GM21528 (cell line): Measurements from ENCODE around the gene DZANK1.
"Not testable (repeated sequence)": the region's sequence is repeated elsewhere in the genome, so short reads cannot be mapped to it uniquely, and the experiment has no call there.

Source experiments
- ATAC-seq: cut with Tn5 transposase; IDR thresholded peaks from one replicate; pipeline ENCODE4 v1.9.1; 2021; ENCODE audit warnings: mild to moderate bottlenecking, moderate library complexity; ENCODE audit not compliant: unreplicated experiment, low FRiP score

DZANK1 gene

DNA sequence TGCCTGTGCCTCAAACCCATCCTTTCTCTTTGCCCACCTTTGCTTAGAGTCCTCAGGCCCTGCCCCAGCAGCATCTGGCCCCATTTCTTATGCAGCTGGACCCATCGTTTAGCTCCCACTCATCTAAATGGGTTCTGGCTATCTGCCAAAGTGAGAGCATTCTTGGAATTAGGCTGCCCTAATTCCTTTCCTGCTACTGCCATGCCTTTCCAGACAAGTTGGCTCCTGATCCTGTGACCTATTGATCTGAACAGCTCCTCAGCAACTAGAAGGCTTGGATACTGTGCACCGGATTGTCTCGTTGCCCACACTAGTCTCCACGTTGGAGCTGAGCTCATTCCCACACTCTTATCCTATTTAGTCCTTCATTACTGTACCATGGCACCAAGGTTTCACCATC lies 22.9 kb downstream of the DZANK1 start:
- ATAC-seq: no peak

DNA sequence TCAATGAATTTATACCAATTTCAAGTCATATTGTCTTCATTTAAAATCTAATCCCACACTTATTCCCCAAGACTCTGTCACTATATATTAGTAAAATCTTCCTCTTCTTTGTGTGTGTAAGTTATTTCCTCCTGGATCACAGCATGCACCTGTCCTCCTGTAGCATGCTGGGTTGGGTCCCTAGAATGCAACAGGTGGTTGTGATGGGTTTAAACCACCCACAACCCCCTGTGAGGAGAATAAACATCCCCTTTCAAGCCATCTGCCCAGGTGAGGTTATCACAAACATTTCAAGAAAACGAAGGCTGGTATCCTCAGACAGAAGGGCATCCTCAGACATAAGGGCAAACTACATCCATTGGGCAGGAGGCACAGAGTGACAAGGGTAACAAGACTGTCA lies 26.4 kb downstream of the DZANK1 start:
- ATAC-seq: no peak

DNA sequence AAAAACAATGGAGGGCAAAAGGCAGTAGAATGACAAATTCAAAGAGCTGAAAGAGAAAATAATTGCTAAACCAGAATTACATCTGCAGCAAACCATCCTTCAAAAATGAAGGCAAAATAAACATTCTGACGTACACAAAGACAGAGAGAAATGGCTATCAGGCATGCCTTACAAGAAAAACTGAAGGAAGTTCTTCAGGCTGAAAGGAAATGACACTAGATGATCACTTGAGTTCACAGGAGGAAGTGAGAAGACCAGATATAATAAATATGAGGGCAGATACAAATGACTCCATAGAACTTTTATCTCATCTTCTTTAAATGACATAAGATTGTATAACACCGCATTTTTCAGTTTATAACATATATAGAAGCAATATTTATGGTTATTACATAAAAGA lies 30.0 kb downstream of the DZANK1 start:
- ATAC-seq: no peak

DNA sequence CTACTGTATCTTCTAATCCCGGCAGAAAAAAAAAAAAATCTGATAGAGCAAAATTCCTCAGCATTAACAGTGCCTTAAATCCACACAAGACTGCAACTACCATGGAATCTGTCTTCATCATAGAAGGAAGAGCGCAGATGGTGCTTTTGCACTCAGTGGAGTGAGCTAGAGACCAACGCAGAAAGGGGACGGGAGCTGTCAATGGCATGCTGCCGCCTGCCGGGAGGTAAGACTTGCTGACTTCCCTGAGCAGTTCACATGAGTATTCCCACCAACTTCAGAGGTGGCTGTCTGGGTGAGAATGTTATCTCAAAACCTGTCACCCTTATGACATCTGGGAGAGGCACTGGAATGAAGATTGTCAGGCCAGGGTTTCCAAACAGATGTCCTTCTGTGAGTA lies 35.6 kb downstream of the DZANK1 start:
- ATAC-seq: no peak

DNA sequence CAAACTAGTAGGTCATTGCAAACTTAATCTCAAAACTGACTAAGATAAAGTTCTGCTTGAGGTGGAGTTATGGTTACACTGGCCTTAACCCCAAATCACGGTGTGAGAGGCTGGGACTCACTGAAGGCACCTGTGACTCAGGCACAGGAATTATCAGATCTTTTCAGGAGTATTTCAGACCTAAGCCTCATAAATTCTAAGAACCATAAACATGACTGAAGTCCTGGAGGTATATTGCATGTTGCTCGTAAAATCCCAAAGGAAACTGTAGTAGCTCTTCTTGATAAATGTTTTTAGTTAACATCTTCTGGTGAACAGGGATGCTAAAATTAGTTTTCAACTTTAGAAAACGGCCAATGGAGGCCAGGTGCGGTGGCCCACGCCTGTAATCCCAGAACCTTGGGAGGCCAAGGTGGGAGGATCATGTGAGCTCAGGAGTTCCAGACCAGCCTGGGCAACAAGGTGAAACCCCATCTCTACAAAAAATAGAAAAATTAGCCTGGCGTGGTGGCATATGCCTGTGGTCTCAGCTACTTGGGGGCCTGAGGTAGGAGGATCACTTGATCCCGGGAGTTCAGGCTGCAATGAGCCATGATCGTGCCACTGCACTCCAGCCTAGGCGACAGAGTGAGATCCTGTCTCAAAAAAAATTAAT lies 36.5 kb downstream of the DZANK1 start:
- ATAC-seq: no peak

DNA sequence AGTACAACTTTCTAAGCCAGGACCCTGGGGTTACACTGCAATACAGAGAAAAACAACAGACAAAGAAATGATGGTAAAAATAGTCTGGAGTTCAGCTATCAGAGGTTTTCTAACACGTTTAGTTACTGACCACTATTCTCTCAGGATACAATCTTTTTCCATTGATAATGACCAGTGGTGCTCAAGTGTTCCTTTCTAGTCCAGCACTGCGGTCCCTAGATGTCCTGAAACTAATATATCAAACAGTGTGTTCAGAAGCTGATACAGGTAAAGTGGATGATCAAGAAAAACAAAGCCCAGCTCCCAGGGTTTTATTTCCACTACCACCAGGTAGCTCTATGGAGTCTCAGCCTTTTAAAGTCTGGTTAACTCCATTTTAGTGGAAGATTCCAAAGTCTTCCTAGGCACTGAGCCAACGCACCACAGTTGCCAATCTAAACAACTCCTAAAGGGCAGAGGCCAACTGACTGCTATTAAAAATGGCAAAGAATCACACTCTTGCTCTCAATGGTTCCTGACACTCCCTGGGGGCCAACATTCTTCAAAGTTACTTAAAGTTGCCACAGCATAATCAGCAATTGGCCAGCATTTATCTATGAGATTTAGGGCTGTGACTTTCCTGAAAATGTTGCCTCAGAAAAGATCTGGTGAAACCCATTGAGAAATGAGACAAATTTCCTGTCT lies 38.2 kb downstream of the DZANK1 start:
- no peak for ATAC-seq

DNA sequence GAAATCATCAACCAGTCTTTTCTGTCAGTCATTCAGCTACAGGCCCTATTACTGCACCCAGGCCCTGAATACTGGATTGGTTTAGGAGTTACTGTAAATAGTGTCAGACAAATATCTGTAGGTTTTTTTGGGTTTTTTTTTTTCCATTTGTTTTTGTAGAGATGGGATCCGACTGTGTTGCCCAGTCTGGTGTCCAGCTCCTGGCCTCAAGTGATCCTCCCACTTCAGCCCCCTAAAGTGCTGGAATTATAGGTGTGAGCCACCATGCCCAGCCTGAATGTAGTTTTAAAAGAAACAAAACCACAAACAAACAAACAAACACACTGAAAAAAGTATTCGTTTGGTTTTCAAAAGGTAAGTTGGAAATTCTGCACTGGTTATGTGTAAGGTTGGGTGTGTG lies 39.6 kb downstream of the DZANK1 start:
- no peak for ATAC-seq

DNA sequence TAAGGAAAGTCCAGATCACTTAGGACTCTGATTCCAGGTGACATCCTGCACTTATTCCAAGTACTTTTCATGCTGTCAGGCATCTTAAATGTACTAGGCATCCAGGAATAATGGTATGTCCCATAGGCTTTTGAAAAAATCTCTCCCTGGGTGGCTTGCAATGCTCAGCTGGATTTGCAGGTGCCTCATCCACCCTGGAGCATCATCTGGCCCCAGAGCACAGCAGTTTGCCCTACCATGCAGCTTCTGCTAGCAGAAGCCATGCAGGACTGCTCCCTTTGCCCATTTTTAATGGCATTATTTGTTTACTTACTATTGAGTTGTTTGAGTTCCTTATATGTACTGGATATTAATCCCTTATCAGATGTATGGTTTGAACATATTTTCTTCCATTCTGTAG lies 45.2 kb downstream of the DZANK1 start:
- no peak for ATAC-seq

DNA sequence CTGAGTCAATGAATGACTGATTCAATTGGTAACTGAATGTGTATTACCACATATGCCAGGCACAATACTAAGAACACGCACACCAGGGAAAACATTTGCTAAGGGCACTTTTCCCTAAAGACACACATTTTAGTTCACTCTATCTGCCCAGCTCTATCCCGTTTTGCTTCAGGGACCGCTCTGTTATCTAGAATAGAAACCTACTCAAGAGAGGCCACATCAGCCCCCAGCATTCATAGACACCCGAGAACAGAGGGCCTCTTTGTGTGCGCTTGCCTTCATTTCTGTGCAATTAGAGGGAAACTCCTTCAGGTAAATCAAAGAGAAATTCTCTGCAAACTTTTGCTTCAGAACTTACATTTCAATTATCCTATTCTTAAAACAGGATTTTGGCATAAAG lies 50.3 kb downstream of the DZANK1 start:
- no peak for ATAC-seq

DNA sequence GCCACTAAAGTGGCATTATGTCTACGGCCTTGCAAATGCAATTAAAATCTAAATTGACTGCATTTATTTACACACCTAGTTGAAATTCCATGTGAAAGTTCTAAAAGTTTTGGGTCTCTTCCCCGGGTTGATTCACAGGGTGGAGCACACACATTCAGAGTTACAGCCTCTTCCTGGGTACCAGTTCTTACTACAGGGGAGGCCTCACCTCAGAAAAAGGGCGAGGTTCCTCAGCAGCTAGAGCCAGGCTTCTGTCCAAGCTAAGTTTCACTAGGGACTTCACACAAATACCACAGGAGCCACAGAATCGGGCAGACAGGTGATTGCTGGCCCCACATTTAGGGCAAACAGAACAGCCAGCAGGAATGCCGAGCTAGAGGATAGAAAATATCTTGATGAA lies 52.7 kb downstream of the DZANK1 start:
- no peak for ATAC-seq

DNA sequence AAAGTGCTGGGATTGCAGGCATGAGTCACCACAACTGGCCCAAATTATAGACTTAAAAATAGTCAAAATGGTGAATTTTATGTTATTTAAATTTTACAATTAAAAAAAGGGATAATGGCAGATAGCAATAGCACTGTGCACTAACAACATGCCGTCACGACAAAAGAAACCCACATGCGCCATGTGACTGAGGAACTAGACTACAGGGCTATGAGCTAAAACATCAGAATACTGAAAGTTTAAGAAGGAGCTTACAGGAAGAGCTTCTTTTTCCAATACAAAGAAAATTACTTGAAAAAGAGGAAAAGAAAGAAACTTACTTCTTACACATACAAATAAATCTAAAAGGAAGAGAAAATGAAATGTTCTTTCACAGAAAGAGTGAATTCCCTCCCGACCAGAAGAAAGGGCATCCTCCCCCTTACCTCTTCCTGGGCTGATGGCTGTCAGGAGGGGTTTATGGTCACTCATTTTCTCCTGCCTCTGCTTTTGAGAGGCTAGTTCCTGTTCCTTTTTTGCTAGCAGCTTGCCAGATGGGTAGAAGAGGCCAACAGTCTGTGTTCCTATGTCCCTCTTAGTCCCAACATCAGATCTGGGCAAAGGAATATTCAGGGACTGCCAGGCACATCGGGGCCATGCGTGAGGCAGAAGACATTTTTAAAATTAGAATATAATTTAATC lies 54.5 kb downstream of the DZANK1 start:
- peak; percentile 10 for ATAC-seq

DNA sequence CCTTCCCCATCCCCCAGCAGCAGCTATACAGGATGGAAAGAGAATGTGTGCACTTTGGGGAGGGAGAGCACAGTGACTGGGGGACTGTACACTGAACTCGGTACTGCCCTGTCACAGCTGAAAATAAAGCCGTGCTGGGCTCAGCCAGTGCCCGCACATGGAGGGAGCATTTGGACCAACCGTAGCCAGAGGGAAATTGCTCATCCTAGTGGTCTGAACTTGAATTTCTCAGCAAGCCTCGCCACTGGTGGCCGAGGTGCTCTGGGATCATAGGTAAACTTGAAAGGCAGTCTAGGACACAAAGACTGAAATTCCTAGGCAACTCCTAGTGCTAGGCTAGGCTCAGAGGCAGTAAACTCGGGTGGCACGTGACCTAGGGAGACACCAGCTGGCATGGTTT lies 61.0 kb downstream of the DZANK1 start:
- no peak for ATAC-seq

DNA sequence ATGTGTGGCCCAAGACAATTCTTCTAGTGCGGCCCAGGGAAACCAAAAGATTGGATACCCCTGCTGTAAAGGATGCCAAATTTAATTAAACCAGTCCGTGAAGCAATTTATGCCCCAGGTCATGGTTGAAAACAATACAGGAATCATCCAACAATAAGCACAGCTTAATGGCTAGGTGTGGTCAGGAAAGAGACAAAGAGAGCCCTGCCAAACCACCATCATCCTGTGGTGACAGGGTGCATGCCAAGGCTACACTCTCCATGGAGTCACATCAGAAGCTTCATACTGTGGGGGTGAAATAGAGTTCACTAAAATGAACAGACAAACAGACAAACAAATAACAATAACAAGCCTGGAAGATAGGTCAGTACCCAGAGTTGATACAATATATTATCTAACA lies 62.7 kb downstream of the DZANK1 start:
- ATAC-seq: no peak

DNA sequence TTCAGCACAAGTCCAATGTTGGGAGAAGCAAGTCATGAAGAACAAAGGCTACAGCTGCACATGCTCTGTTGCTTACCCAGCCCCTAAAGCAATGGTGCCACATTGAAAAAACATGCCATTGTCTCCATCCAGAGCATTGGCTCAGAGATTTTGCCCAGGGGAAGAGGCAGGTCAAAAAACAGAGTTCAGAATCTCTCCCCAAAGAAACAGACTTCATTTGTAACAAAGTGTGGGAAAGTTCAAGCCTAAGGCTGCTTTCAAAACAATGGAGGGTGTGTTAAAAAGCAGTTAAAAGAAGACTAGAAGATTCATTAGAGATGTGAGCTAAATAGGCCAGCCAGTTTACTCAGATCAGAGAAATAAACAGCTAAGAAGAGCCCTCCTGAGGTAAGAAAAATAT lies 63.6 kb downstream of the DZANK1 start:
- ATAC-seq: no peak

DNA sequence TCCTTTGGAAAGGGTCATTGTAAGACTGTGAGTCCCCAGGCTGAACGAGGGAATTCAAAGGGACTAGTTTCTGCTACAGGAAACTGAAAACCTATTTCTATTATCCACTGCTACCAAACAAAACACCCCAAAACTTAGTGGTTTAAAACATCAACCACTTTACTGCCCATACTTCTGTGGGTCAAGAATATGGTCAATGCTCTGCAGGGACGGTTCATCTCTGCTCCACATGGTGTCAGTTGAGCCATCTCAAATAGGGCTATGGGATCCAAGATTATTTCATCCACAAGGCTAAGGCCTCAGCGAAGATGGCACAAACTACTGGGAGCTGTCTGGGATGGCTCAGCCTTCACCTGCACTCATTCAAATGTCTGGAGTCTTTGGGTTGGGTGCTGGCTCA lies 65.5 kb downstream of the DZANK1 start:
- ATAC-seq: no peak

DNA sequence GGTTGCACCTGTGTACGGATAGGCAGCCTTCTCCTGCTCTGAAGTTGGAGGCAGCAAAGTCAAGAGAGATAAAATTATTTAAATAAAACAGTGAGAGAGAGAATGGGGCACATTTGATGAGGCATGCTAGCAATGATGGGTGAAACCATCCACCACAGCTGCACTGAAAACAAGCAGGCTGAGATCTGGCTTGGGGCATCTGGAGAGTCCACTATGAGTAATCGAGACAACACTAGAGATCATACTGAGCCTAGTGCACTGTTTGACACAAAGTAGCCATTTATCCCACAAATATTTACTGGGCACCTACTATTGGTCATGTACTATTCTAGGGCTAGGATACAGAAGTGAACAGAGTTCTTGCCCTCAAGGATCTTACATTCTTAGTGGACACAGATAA lies 66.4 kb downstream of the DZANK1 start:
- ATAC-seq: no peak

DNA sequence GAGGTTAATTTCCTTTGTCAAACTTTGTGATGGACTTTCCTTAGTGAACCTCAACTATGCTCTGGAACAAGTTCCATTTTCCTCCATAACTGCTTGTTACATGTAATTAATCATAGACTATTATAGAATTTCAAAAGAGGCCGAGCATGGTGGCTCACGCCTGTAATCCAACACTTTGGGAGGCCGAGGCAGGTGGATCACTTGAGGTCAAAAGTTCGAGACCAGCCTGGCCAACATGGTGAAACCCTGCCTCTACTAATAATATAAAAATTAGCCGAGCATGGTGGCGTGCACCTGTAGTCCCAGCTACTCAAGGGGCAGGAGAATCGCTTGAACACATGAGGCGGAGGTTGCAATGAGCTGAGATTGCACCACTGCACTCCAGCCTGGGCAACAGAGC lies 68.1 kb downstream of the DZANK1 start:
- ATAC-seq: not testable (repeated sequence)

DNA sequence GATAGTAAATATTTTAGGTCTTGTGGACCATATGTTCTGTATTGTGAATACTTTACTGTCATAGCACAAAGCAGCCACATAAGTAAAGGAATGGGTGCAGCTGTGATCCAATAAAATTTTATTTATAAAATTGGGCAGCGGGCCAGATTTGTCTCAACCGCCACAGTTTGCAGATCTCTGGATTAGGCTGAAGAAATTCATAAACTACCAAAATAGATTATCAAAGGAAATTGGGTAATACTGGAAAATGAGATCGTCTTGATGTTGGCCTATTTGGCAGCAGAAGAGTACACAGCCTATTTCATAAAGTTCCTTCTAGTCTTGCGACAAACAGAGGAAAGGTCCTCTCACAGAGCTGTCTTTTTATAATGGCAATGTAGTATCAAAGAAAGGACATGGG lies 69.8 kb downstream of the DZANK1 start:
- no peak for ATAC-seq

DNA sequence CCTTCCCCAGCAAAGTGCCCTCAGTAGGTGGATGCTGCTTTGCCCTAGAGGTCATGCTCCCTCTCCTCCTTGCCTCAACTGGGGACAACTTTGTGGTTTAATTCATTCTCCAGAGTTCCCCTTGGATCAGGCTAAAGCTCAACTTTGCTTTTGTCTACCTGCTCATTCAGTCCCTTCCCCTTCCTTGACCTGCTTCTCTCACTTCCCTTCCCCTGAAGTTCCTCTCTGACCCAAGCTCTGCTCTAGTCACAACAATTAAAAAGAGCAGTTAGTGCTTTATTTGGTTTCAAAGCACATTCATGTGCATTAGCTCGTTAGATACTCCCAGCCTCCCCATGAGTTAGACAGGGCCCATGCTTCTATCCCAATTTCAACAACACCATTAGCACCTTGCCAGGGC lies 71.3 kb downstream of the DZANK1 start:
- no peak for ATAC-seq

DNA sequence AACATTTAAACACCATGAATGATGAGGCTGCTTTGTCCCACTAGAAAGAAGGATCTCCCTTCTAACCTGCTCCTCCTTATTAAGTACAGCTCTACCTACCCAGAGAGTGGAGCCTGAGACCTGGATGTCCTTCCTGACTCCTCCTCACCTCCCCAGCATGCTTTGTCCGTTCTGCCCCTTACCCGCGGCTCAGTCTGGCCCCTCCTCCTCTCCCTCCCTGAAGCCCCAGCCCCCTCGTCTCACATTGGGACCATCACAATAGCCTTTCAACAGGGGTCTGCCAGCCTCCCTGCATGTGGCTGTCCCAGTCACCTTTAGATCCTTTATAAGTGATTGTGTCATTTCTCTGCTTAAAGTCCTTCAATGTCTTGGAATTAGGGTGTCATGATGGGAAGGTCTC lies 72.5 kb downstream of the DZANK1 start:
- ATAC-seq: no peak

DNA sequence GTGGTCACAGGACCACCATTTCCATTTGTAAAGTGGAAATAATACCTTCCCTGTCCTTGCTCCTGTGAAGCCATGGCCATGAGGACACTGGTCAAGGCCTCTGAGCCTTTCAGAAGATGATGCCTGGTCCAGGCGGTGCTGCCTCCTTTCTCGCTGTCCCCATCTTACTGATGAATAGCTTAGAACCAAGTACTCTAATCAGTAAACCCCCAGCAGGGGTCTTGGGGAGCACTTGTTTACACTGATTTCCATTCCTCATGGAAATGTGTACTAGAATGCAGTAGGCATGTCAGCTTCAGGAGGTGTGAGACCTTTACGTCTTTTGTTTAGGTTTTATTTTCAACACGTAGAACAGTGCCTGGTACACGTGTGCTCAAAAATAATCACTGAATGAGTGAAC lies 75.1 kb downstream of the DZANK1 start:
- no peak for ATAC-seq

DNA sequence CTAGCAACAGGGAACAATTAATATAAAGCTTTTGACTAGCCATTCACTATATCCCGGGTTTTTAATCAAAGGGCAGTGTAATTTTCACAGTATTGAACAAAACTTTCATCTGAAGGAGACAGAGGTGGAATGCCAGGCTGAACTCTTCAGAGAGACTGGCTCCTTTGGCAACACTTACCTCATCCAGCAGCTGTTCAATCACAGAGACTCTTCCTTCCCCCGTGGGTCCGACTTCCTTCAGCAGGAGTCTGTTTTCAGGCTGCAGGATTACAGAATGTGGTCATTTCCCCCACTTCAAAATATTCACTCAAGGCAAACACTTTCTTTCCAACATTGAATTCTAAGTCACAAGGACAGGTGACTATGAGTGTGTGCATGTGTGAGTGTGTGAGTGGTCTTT lies 76.6 kb downstream of the DZANK1 start:
- ATAC-seq: no peak
